GM23338 (cell line): Measurements from ENCODE around the gene CLEC2B.

Source experiments
- CREB1 ChIP-seq: fragments of 250-450 bp; sonication (Bioruptor Pico); IDR thresholded peaks from 2 replicates; pipeline ENCODE4 v1.5.0; 2020; ENCODE audit warnings: low read depth, mild to moderate bottlenecking, moderate library complexity
- EZH2 ChIP-seq: fragments of 200-600 bp; sonication (generic); IDR thresholded peaks from one replicate; pipeline ENCODE4 v1.8.0; 2017; ENCODE audit warnings: antibody characterized with exemption, mild to moderate bottlenecking, low read depth; ENCODE audit not compliant: unreplicated experiment
- EZH2phosphoT487 ChIP-seq: fragments of 200-600 bp; sonication (generic); IDR thresholded peaks from one replicate; pipeline ENCODE4 v1.8.1; 2018; ENCODE audit warnings: antibody characterized with exemption; ENCODE audit not compliant: unreplicated experiment
- JUNB ChIP-seq: IDR thresholded peaks from one replicate; pipeline ENCODE4 v1.6.1; 2016; ENCODE audit warnings: antibody characterized with exemption; ENCODE audit not compliant: unreplicated experiment
- POLR2AphosphoS5 ChIP-seq: IDR thresholded peaks from 2 replicates; pipeline ENCODE4 v1.6.1; 2016; ENCODE audit warnings: antibody characterized with exemption, low read depth
- STAT1 ChIP-seq: IDR thresholded peaks from one replicate; pipeline ENCODE4 v1.6.1; 2016; ENCODE audit warnings: antibody characterized with exemption; ENCODE audit not compliant: unreplicated experiment
- ZNF331 ChIP-seq: fragments of 250-450 bp; sonication (Bioruptor Pico); IDR thresholded peaks from 2 replicates; pipeline ENCODE4 v1.5.0; 2020; ENCODE audit warnings: low read depth, mild to moderate bottlenecking, moderate library complexity
- TF ChIP-seq, protein P1 (sequence below), 2 experiments: fragments of 200-600 bp in 1 of 2; sonication (generic) in 1 of 2; conservative IDR thresholded peaks; 2 replicates each; pipeline versions ENCODE4 v1.5.1 to v1.6.1; 2016 to 2017; ENCODE audit warnings: antibody characterized with exemption in 2 of 2, low read depth in 2 of 2, mild to moderate bottlenecking in 2 of 2, moderate library complexity in 1 of 2

DNA sequence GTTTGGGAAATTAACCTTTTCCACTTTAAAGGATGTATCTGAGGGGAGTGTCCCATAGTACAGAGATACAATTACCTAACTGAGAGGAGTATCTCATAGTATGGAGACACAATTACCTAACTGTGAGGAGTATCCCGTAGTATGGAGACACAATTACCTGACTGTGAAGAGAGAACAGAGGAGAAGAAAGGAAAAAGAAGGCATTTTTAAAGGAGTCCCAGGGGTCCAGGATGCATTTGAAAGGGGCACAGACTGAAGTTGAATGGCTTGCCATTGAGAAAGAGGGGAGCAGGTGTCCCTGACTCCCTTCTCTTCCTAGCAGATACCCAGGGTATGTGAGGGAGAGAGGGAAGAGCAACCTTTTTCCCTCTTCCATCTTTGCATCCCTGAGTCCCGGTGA, 30.1 kb upstream of the CLEC2B start:
- TF ChIP-seq, protein P1, sequence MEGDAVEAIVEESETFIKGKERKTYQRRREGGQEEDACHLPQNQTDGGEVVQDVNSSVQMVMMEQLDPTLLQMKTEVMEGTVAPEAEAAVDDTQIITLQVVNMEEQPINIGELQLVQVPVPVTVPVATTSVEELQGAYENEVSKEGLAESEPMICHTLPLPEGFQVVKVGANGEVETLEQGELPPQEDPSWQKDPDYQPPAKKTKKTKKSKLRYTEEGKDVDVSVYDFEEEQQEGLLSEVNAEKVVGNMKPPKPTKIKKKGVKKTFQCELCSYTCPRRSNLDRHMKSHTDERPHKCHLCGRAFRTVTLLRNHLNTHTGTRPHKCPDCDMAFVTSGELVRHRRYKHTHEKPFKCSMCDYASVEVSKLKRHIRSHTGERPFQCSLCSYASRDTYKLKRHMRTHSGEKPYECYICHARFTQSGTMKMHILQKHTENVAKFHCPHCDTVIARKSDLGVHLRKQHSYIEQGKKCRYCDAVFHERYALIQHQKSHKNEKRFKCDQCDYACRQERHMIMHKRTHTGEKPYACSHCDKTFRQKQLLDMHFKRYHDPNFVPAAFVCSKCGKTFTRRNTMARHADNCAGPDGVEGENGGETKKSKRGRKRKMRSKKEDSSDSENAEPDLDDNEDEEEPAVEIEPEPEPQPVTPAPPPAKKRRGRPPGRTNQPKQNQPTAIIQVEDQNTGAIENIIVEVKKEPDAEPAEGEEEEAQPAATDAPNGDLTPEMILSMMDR (conservative IDR thresholded peaks at IDR 0.05; ENCODE audit: low read depth in 2 of 2), result no peak
- TF ChIP-seq EZH2 (no peak), POLR2AphosphoS5 (no peak), CREB1 (CRISPR knock-in tag) (no peak), ZNF331 (CRISPR knock-in tag) (no peak), EZH2phosphoT487 (no peak), JUNB (no peak), STAT1 (no peak)
